ENCODE measurements around the gene TRIM8.

- TF ChIP-seq EZH2 (IDR thresholded peaks at IDR 0.05; ENCODE audit: low read length, unreplicated experiment) (no peak), CTCF (conservative IDR thresholded peaks at IDR 0.05; ENCODE audit: low read depth, low read length) (no peak), EZH2phosphoT487 (IDR thresholded peaks at IDR 0.05; ENCODE audit: borderline replicate concordance, low read length) (no peak)
These were observed 30.9 kb downstream of the TRIM8 start for GRCh38 chr10:102675011-102675665.

All from PC-3 (cell line).